Measurements from ENCODE around the gene RHOXF2B.
"Not testable (repeated sequence)": the region's sequence is repeated elsewhere in the genome, so short reads cannot be mapped to it uniquely, and the experiment has no call there.

The RHOXF2B gene

DNA sequence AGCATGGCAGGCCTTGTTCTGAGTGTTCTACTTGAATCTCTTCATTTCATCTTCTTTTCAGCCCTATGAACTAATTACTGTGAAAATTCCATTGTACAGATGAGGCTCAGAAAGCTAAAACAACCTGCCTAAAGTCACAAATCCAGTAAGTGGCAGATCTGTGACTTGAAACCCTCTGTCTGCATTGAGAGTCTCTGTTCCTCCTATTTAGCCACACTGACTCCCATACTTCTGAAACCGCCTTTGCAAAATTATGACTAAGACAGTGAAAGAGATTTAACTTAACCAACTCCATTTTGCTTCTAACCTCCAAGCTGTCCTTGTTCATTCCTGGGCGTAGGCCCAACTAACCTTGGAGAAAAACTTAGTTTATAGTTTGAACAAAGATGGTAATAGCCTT, 35.2 kb downstream of the RHOXF2B start:
- not testable (repeated sequence) for H3K27me3 ChIP-seq; H3K36me3 ChIP-seq; H3K9me3 ChIP-seq (replicated peaks in 1 of 11); H3K4me2 ChIP-seq; H3K4me3 ChIP-seq; H4K20me1 ChIP-seq; H3K27ac ChIP-seq; H3K4me1 ChIP-seq; H3K9ac ChIP-seq

DNA sequence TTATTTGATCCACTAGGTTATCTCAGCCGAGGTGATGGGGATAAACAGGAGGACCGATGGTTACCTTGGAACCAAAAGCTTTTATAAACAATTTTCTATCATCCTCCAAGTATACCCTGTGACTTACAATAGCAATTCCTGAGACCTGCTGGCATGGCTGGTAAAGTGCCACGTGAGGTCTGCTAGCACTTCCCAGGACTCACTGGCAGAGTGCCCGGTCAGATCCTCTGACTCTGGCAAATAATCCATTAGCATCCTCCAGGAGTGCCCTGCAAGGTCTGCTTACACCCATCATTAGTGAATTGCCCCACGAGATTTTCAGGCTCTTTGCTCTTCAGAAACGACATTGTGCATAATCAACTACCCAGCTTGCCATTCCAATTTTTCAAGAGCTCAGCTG, 37.3 kb downstream of the RHOXF2B start:
- not testable (repeated sequence) for H3K9ac ChIP-seq, H3K27me3 ChIP-seq, H3K36me3 ChIP-seq

DNA sequence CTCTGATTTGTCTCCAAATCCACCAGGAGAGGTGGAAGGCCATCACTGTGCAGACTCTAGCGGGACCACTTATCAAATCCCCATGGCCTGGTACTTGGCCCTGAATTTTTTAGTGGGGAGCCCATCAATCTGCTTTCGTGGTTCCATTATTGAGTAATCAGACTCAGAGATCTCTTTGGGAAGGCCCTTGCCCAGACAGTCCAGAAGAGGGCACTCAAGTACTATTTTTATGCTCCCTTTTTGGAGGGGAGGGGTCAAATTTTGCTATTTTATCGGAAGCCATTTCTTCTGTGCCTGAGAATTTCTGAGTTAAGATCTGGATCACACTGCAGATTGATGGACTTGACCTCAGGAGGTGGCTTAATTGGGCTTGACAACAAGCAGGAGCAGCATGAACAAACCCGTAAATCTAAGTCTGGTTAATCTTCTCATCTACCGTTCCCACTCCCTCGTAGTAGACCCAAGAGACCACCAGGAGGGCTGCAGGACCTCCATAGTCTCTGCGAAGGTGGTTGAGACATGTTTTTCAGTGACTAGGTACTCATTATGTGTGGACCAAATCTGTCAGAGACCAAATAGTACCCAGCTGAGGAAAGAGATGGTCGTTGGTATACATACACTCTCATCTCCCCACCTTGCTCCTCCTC, 38.3 kb downstream of the RHOXF2B start:
- not testable (repeated sequence) for H3K36me3 ChIP-seq; H3K9ac ChIP-seq; H3K4me2 ChIP-seq; H3K27me3 ChIP-seq; H4K20me1 ChIP-seq; H3K4me3 ChIP-seq; H3K27ac ChIP-seq; H3K9me3 ChIP-seq (replicated peaks in 1 of 11)
- H3K4me1 ChIP-seq, result peaks cover 15 to 26% (median 22%) of the 10 kb centered on the region in 10 experiments

More for the DNA sequence above, 37.3 kb downstream of the RHOXF2B start:
- H4K20me1 ChIP-seq; H3K4me3 ChIP-seq; H3K27ac ChIP-seq; H3K4me2 ChIP-seq; H3K9me3 ChIP-seq (replicated peaks in 1 of 11): not testable (repeated sequence)
- H3K4me1 ChIP-seq, result peaks cover 13 to 21% (median 16%) of the 10 kb centered on the region in 10 experiments

DNA sequence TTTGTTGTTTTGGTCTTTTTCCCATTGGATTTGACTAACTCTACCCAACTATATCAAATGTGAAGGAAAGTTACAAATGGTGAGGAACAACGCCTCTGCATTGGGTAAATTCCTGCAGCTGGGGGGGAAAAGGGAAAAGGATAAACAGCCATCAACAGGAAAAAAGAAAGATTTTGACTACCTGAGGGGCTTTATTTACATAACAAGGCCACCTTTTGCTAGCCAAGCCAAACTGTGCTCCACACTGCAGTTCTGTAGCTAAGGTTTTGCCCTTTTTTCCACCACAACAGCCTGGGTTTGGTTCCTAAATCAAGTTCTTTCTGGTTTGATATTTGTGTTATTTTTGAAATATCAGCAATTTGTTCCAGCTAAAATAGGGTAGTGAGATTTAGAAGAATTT, 40.8 kb downstream of the RHOXF2B start:
- no peak overlapping the region for H3K9ac ChIP-seq
- no peaks in the 10 kb centered on the region for H3K27me3 ChIP-seq
- H4K20me1 ChIP-seq, result no peaks in the 10 kb centered on the region
- H3K27ac ChIP-seq, result no peak overlapping the region
- peak overlapping the region in 6 of 11 experiments; percentile 30 to 74 (median 51); a peak in 12 of 22 replicates for H3K4me2 ChIP-seq
- H3K36me3 ChIP-seq, result no peaks in the 10 kb centered on the region
- peaks cover 15 to 36% (median 22%) of the 10 kb centered on the region in 10 experiments for H3K4me1 ChIP-seq
- no peak overlapping the region for H3K4me3 ChIP-seq
- H3K9me3 ChIP-seq (replicated peaks in 1 of 11), result no peaks in the 10 kb centered on the region
- TF ChIP-seq Cebpa-rat (IDR thresholded peaks at IDR 0.05), result no peak

DNA sequence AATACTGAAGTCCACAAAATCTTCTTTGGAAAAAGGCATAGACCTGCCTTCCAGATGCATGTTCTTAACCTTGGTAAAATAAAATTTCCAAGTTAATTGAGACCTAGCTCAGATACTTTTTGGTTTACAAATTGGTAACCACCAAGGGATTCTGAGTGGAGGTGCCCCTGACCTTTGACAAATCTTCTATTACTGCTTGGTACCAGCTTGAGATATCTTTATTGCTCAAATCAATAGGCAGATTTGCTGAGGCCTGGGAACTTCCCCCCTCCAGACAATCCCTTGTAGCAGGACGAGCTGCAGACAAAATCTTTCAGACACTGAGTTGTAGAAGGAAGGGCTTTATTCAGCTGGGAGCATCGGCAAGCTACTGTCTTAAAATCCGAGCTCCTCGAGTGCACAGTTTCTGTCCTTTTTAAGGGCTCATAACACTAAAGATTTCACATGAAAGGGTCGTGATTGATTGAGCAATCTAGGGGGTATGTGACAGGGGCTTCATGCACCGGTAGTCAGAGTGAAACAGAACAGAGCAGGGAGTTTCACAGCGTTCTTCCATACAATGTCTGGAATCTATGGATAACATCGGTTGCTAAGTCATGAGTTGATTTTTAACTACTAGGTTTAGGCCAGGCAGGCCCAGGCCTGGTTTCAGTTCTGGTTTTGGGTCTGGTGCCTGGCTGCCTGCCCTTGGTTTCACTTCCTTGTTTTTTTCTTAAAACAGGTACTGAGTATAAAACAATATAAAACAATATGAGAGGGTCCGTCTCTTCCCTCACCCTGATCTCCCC, 41.8 kb downstream of the RHOXF2B start:
- Histone ChIP-seq H3K27ac (peak overlapping the region in 8 of 11 experiments; percentile 35 to 67 (median 48); a peak in 15 of 22 replicates), H3K9ac (peak overlapping the region in 6 of 11 experiments; percentile 3 to 47 (median 32); a peak in 5 of 22 replicates), H3K4me1 (peaks cover 15 to 36% (median 22%) of the 10 kb centered on the region in 10 experiments), H3K4me2 (peak overlapping the region; percentile 30 to 74 (median 54))
- H3K27me3 ChIP-seq; H3K36me3 ChIP-seq; H3K4me3 ChIP-seq; H4K20me1 ChIP-seq; H3K9me3 ChIP-seq (replicated peaks in 1 of 11): not testable (repeated sequence)
- TF ChIP-seq Cebpa-rat (IDR thresholded peaks at IDR 0.05), result peak in 2 of 11 experiments; percentile 23 to 54; a peak in 2 of 22 replicates

DNA sequence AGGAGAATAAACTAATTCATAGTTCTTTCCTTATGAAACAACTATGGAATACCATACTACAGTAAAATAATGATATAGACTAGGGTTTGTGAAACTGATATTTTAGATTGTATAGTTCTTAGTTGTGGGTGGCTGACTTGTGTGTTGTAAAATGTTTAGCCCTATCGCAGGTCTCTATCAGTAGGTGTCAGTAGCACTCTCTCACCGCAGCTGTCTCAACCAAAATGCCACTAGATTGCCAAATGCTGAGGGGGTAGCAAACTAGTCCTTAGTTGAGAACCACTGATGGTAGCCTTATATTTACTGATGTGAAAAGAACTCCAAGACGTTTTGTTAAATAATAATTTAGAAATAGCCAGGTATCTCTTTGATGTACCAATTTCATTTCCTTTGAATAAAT, 48.1 kb downstream of the RHOXF2B start:
- peaks cover 0 to 12% (median 0%) of the 10 kb centered on the region in 10 experiments; a peak in 1 of 20 replicates for H3K4me1 ChIP-seq
- no peak overlapping the region for H3K27ac ChIP-seq
- no peaks in the 10 kb centered on the region for H3K27me3 ChIP-seq
- no peaks in the 10 kb centered on the region for H3K36me3 ChIP-seq
- no peak for TF ChIP-seq Cebpa-rat (IDR thresholded peaks at IDR 0.05)
- no peak overlapping the region for H3K4me3 ChIP-seq
- no peak overlapping the region for H3K9ac ChIP-seq
- H3K9me3 ChIP-seq (replicated peaks in 1 of 11), result peaks cover 21 to 41% (median 38%) of the 10 kb centered on the region in 11 experiments
- no peaks in the 10 kb centered on the region for H4K20me1 ChIP-seq
- H3K4me2 ChIP-seq, result no peak overlapping the region

DNA sequence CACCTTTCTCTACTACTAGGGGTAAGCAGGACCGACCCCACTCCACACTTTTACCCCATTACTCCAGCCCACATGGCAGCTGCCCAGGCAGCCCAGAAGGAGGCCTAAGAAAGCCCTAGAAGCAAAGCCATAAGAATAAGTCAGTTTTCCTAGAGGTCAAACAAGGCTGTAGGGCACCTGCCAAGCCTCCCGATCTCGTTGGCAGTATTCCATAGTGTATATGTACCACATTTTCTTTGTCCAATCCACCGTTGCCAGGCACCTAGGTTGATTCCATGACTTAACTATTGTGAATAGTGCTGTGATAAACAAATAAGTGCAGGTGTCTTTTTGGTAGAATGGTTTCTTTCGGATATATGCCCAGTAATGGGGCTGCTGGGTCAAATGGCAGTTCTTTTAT, 54.2 kb downstream of the RHOXF2B start:
- no peaks in the 10 kb centered on the region for H3K4me1 ChIP-seq
- no peaks in the 10 kb centered on the region for H4K20me1 ChIP-seq
- no peaks in the 10 kb centered on the region for H3K27me3 ChIP-seq
- H3K27ac ChIP-seq, result no peak overlapping the region
- no peaks in the 10 kb centered on the region for H3K36me3 ChIP-seq
- no peak for TF ChIP-seq Cebpa-rat (IDR thresholded peaks at IDR 0.05)
- no peak overlapping the region for H3K4me3 ChIP-seq
- no peak overlapping the region for H3K4me2 ChIP-seq
- H3K9me3 ChIP-seq (replicated peaks in 1 of 11), result peaks cover 21 to 36% (median 34%) of the 10 kb centered on the region in 11 experiments
- H3K9ac ChIP-seq, result no peak overlapping the region

DNA sequence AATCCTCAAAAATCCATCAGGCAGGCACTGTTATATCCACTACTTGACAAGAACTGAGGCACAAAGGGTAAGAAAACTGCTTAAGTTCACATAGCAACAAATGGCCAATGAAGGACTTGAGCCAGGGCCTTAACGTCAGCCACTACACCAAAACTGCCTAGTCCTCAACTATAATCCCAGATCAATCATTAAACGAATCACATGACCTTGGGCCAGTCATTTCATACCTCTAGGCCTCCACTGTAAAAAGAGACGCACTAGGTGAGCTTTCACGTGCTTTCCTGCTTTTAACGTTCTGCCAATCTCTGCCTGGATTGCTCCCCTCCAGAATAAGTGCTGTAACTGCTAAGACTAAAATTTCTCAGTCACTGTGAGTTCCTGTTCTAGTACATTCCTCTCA, 54.7 kb downstream of the RHOXF2B start:
- no peak overlapping the region for H3K4me3 ChIP-seq
- H4K20me1 ChIP-seq, result no peaks in the 10 kb centered on the region
- no peaks in the 10 kb centered on the region; a peak in 1 of 22 replicates for H3K27me3 ChIP-seq
- TF ChIP-seq Cebpa-rat (IDR thresholded peaks at IDR 0.05), result no peak
- H3K9me3 ChIP-seq (replicated peaks in 1 of 11), result peaks cover 21 to 31% (median 29%) of the 10 kb centered on the region in 11 experiments
- H3K27ac ChIP-seq, result no peak overlapping the region
- no peaks in the 10 kb centered on the region for H3K4me1 ChIP-seq
- no peak overlapping the region for H3K9ac ChIP-seq
- no peaks in the 10 kb centered on the region for H3K36me3 ChIP-seq
- H3K4me2 ChIP-seq, result no peak overlapping the region

Measured in BLaER1 treated with 17β-estradiol and CSF1 and Interleukin-3, amounts not matched to agents 10 nM and 100 nM (cell line).